Left cardiac atrium (tissue), 4 donors: ENCODE measurements around the gene RAD51B. TPM values are rescaled to one million over a fixed set of nuclear protein-coding genes. Genes with fewer than 3 reads are reported as not detected.

ENCODE experiments used
- ATAC-seq, 2 donors: fragments of 200-7000 bp; cut with Tn5 transposase; one replicate each; pipeline ENCODE4 v1.9.1; 2020; ENCODE audit warnings: mild to moderate bottlenecking in 2 of 2, moderate library complexity in 2 of 2
- DNase-seq: peaks from one replicate; pipeline ENCODE4 v3.0.0-alpha.2; 2020
- intact Hi-C, 2 donors: fragments of 100-400 bp; cut with DNase I; formaldehyde crosslinking; loops; one replicate each; pipeline versions ENCODE4 v1.14.1 to v1.15.1; 2022 to 2023
- total RNA-seq, 2 donors: library from RNA; stranded (reverse); fragmentation: NEBNext Ultra II Directional; extraction: Animal tissue kit (Norgen Biotek cat#: 25700); gene quantifications; one replicate each; pipeline ENCODE4 v1.2.1, GENCODE V29; 2021
- donor health status: DM: no; HTN: yes; CAD: no.
- donor health status: DM: no; HTN: yes; CAD: no; lungs with severe emphysema.
- donor health status: DM: yes; HTN: yes; CAD: no.
- donor health status: Dilated cardiomyopathy.

RAD51B gene
- total RNA-seq, 2 donors from 2014 or later: 4.4 to 6.6 TPM

GRCh38 chr14:67821121-67821520 is 1.5 kb downstream of the RAD51B start:
- intact Hi-C loops: no loop called here
- DNase-seq (no peak), ATAC-seq (no peak)

GRCh38 chr14:67831113-67831512 is 11.5 kb downstream of the RAD51B start:
- DNase-seq: no peak
- no peak for ATAC-seq
- intact Hi-C loops: loop anchor here in 1 of 2 donors (10.0 kb wide), 1 partner anchor 1014 kb away; no protein-coding TSS in a partner anchor

- DNase-seq (no peak), ATAC-seq (no peak)
- intact Hi-C loops: loop anchor here in 1 of 2 donors (10.0 kb wide), 1 partner anchor 1011 kb away; no protein-coding TSS in a partner anchor
Observed at GRCh38 chr14:67833403-67833802, 13.8 kb downstream of the RAD51B start.

DNA sequence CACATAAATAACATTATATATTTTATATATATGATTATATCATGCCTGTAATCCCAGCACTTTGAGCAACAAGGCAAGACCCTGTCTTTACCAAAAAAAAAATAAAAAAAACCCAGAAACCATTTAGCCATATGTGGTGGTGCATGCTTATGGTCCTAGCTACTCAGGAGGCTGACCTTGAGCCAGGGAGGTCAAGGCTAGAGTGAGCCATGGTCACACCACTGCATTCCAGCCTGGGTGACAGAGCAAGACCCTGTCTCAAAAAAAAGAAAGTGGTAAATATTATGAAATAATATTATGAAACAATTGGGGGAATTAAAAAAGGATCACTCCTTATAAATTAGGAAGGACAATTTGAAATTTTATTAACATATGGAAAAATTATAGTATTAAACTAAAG is 16.0 kb downstream of the RAD51B start:
- no peak for DNase-seq
- no peak for ATAC-seq
- intact Hi-C loops: loop anchor here (5.0 to 10.0 kb wide), 2 partner anchors 982 to 1009 kb away; no protein-coding TSS in a partner anchor

GRCh38 chr14:67837011-67837624 is 17.5 kb downstream of the RAD51B start:
- intact Hi-C loops: loop anchor here (5.0 to 10.0 kb wide), 2 partner anchors 980 to 1008 kb away; no protein-coding TSS in a partner anchor
- peak; percentile 47 for DNase-seq
- no peak for ATAC-seq

DNA sequence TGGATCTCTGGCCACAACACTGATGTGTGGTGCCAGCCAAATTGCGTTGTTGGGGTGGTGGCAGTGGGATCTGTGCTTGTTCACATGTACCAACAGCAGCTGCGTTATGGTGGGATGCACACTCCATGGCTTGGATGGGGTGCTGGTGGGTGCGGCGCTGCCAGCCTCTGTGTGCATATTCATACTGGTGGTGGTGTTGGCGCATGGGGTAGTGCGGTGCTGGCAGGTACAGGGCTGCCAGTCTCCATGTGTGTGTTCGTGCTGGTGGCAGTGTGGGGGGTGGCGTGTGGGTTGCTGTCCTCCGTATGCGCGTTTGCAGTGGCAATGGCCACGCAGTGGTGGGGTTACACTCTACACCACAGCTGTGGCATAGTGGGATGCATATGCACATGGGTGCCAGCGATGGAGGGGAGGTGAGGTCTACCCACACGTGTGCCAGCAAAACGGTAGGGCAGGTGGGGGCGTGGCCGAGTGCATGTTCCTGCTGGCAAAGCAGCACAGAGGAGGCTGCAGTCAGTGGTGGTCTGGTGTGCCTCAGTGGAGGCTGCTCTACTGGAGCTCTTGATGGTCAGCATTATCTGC is 26.5 kb downstream of the RAD51B start:
- ATAC-seq: no peak
- DNase-seq: no peak

GRCh38 chr14:67850066-67850830 is 30.7 kb downstream of the RAD51B start:
- intact Hi-C loops: no loop called here
- ATAC-seq: no peak
- DNase-seq: no peak

More for the DNA sequence above, 26.5 kb downstream of the RAD51B start:
- intact Hi-C loops: loop anchor here in 1 of 2 donors (10.0 kb wide), 1 partner anchor 219 kb away; no protein-coding TSS in a partner anchor

- ATAC-seq (no peak), DNase-seq (no peak)
- intact Hi-C loops: no loop called here
Observed at GRCh38 chr14:67851785-67852410, 32.3 kb downstream of the RAD51B start.

GRCh38 chr14:67852926-67853604 is 33.5 kb downstream of the RAD51B start:
- ATAC-seq (no peak), DNase-seq (no peak)
- intact Hi-C loops: no loop called here

DNA sequence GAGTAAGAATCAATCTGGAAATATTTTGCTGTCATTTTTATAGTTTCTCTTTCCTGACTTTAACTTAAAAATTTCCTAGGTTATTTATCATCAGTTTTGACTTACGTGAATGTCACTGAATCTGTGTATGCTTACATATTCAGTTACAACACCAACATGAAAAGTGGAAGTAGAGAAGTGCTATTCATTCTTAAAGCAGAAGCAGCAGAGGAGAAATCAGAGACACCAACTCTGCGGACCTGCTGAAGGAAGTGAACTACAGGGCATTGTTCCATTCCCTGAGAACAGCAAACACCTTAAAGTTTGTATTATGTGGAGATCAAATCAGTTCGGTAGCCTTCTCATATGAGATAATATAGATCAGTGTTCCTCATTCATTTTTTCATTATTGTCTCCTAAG is 34.1 kb downstream of the RAD51B start:
- no peak for ATAC-seq
- DNase-seq: no peak
- intact Hi-C loops: no loop called here

DNA sequence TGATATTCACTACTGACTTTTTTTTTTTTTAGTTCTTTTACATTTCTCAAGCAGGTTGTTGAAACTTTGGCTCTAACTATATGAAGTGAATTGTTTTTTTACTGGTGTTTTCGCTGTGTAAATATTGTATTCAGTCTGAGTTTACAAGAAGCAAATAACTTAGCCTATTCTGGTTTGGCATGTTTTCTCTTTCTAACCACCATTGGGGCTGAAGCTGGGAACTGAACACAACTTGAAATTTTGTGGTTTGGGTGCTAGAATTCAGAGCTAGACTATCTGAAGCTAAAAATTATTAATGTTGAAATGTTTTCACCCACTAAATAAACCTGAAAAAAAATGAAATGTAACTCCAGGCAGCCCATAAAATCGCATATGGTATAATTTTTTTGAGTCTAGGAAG is 37.2 kb downstream of the RAD51B start:
- DNase-seq: no peak
- ATAC-seq: no peak
- intact Hi-C loops: no loop called here

- DNase-seq: no peak
- intact Hi-C loops: no loop called here
- ATAC-seq: no peak
Observed at GRCh38 chr14:67857778-67858350, 38.3 kb downstream of the RAD51B start.

- intact Hi-C loops: no loop called here
- ATAC-seq: no peak
- DNase-seq: no peak
Observed at GRCh38 chr14:67859169-67859749, 39.7 kb downstream of the RAD51B start.

- intact Hi-C loops: no loop called here
- no peak for ATAC-seq
- no peak for DNase-seq
Observed at GRCh38 chr14:67863223-67863622, 43.6 kb downstream of the RAD51B start.

- intact Hi-C loops: no loop called here
- no peak for ATAC-seq
- DNase-seq: no peak
Observed at GRCh38 chr14:67875175-67876006, 55.8 kb downstream of the RAD51B start.

GRCh38 chr14:67879026-67879425 is 59.4 kb downstream of the RAD51B start:
- ATAC-seq: no peak
- intact Hi-C loops: no loop called here

DNA sequence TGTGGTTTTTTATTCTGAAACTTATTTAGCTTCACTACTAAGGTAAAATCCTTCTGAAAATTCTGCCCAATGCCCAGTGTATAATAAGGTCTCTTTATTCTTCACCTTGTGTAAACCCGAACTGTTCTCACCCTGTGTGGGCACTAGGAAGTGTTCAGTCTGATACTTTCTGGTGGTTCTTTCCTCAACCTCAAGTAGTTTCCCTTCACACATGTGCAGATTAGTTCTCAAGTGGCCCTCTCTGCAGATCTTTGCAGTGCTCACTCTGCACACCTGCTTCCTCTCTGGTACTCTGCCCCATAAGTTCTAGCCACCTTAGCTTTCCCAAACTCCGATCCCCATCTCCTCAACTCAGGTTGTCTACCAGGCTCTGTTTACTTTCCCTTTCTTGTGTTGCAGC is 61.6 kb downstream of the RAD51B start:
- DNase-seq (no peak), ATAC-seq (no peak)
- intact Hi-C loops: no loop called here

More at GRCh38 chr14:67879026-67879425, 59.4 kb downstream of the RAD51B start:
- DNase-seq: no peak
